Uterus (tissue), 2 donors: ENCODE data around the gene ARL1.

Experiments
- CTCF ChIP-seq, 4 experiments: fragments of 200-600 bp in 2 of 4; fragments of 450-650 bp in 2 of 4; sonication (generic) in 2 of 4; IDR thresholded peaks; one replicate each; pipeline ENCODE4 v1.5.1; 2016 to 2019; ENCODE audit warnings: antibody characterized with exemption in 4 of 4, mild to moderate bottlenecking in 2 of 4, moderate library complexity in 1 of 4
- POLR2A ChIP-seq, 2 donors: fragments of 450-650 bp; IDR thresholded peaks; one replicate each; pipeline ENCODE4 v1.6.1; 2016; ENCODE audit warnings: antibody characterized with exemption in 2 of 2, mild to moderate bottlenecking in 1 of 2, moderate library complexity in 1 of 2

GRCh38 chr12:101430456-101430855 lies 22.9 kb upstream of the ARL1 start:
- TF ChIP-seq CTCF (IDR thresholded peaks at IDR 0.05): no peak
- no peak for TF ChIP-seq POLR2A (IDR thresholded peaks at IDR 0.05)
